Erythroblast (primary cell): Measurements from ENCODE around the gene MAP3K5.

ENCODE experiments used
- GATA1 ChIP-seq: IDR thresholded peaks from 2 replicates; pipeline ENCODE4 v1.6.1; 2011; ENCODE audit warnings: low read depth, mild to moderate bottlenecking, control low read depth, low read length, moderate library complexity
- POLR2A ChIP-seq: IDR thresholded peaks from 2 replicates; pipeline ENCODE4 v1.6.1; 2011; ENCODE audit warnings: mild to moderate bottlenecking, low read length

DNA sequence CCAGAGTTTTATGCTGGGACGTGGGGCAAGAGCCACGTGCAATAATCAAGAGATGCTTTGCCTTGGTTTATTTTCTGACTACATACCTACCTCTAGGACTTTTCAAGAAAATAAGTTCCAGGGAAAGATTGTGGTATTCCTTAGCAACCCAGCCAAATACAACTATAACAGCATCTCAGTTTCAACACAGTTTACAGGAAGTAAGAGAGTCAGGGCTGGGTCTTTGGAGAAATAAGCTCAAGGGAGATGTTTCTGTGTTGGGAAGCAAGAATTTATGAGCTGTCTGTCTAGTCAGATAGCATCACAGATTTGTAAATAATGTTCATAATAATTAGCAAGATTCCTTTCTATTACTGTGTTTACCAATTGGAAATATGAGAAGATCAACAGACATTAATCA lies 35.1 kb downstream of the MAP3K5 start:
- no peak for TF ChIP-seq POLR2A
- TF ChIP-seq GATA1, result no peak
